Endothelial cell (in vitro differentiated cells): ENCODE results near the gene MOB2. TPM values are rescaled to one million over a fixed set of nuclear protein-coding genes. Genes with fewer than 3 reads are reported as not detected.

Source experiments
- DNase-seq: peaks from one replicate; pipeline ENCODE4 v3.0.0; 2021; ENCODE audit warnings: low spot score
- H3K27ac Mint-ChIP-seq: one replicate; pipeline ENCODE4 v1.8.0; 2021; ENCODE audit warnings: mixed read lengths, inconsistent platforms; ENCODE audit not compliant: unreplicated experiment
- H3K27me3 Mint-ChIP-seq: one replicate; pipeline ENCODE4 v1.8.0; 2021; ENCODE audit warnings: mild to moderate bottlenecking, moderate library complexity, mixed read lengths, inconsistent platforms; ENCODE audit not compliant: unreplicated experiment
- H3K36me3 Mint-ChIP-seq: one replicate; pipeline ENCODE4 v1.8.0; 2021; ENCODE audit warnings: mild to moderate bottlenecking, low read depth, mixed read lengths, inconsistent platforms; ENCODE audit not compliant: unreplicated experiment
- H3K4me1 Mint-ChIP-seq: one replicate; pipeline ENCODE4 v1.8.0; 2021; ENCODE audit warnings: mild to moderate bottlenecking, mixed read lengths, inconsistent platforms; ENCODE audit not compliant: unreplicated experiment
- H3K4me3 Mint-ChIP-seq: one replicate; pipeline ENCODE4 v1.8.0; 2021; ENCODE audit warnings: mild to moderate bottlenecking, mixed read lengths, inconsistent platforms; ENCODE audit not compliant: unreplicated experiment
- H3K9me3 Mint-ChIP-seq: one replicate; pipeline ENCODE4 v1.8.0; 2021; ENCODE audit warnings: mixed read lengths, inconsistent platforms; ENCODE audit not compliant: unreplicated experiment
- CTCF ChIP-seq: fragments of 200-600 bp; sonication (generic); IDR thresholded peaks from one replicate; pipeline ENCODE4 v1.5.0; 2021; ENCODE audit warnings: antibody characterized with exemption; ENCODE audit not compliant: unreplicated experiment
- total RNA-seq: library from RNA; stranded (reverse); fragmentation: NEBNext Ultra II Directional; extraction: Animal tissue kit (Norgen Biotek cat#: 25700); gene quantifications from one replicate; pipeline ENCODE4 v1.2.1, GENCODE V29; 2021; ENCODE audit not compliant: unreplicated experiment

MOB2 gene
- total RNA-seq, 1 donor from 2014 or later = 37.5 TPM

GRCh38 chr11:1469287-1469910 is 17.2 kb downstream of the MOB2 start:
- Mint-ChIP-seq H3K27me3 (peaks cover 16% of the 10 kb centered on the region), H3K36me3 (peaks cover 6% of the 10 kb centered on the region), H3K4me1 (peaks cover 3% of the 10 kb centered on the region), H3K9me3 (no peaks in the 10 kb centered on the region), H3K27ac (no peak overlapping the region), H3K4me3 (no peak overlapping the region)
- no peak for TF ChIP-seq CTCF
- no peak for DNase-seq

DNA sequence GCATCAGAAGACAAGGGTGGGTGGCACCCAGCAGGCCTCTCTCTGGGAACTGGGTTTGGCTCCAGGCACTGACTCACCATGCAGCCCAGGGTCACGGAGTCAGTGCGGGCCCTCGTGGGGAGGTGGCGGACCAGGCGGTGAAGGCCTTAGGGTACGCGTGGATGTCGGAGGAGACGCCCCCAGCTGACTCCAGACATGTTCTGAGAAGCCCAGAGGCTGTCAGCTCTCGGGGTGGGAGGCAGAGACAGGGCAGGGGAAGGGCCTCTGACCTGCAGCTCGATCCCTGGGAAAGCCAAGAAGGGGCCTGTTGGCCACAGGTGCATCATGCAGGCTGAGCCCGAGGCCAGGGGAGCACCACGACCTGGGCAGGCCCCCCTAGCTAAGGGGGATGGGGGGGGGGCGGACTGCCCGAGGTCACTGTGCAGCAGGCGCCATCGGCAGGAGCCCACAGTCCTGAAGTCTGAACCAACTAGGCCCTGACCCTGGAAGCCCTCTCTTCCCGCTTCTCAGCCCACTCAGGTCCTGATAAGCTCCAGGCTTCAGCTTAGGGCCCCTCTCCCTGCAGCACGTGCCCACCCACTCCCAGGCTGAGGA is 18.0 kb downstream of the MOB2 start:
- Mint-ChIP-seq H3K27ac (no peak overlapping the region), H3K4me3 (no peak overlapping the region), H3K9me3 (no peaks in the 10 kb centered on the region), H3K4me1 (peaks cover 3% of the 10 kb centered on the region), H3K27me3 (peaks cover 16% of the 10 kb centered on the region), H3K36me3 (peaks cover 6% of the 10 kb centered on the region)
- no peak for DNase-seq
- no peak for TF ChIP-seq CTCF

GRCh38 chr11:1468002-1468401 is 18.6 kb downstream of the MOB2 start:
- DNase-seq = no peak
- H3K36me3 Mint-ChIP-seq = peaks cover 6% of the 10 kb centered on the region
- peaks cover 3% of the 10 kb centered on the region for H3K4me1 Mint-ChIP-seq
- no peak overlapping the region for H3K27ac Mint-ChIP-seq
- TF ChIP-seq CTCF = no peak
- peaks cover 16% of the 10 kb centered on the region for H3K27me3 Mint-ChIP-seq
- no peaks in the 10 kb centered on the region for H3K9me3 Mint-ChIP-seq
- no peak overlapping the region for H3K4me3 Mint-ChIP-seq

- Mint-ChIP-seq H3K9me3 (no peaks in the 10 kb centered on the region), H3K27ac (no peak overlapping the region), H3K36me3 (peaks cover 6% of the 10 kb centered on the region), H3K27me3 (peaks cover 16% of the 10 kb centered on the region), H3K4me1 (peaks cover 3% of the 10 kb centered on the region), H3K4me3 (peak overlapping the region; percentile 6)
- no peak for TF ChIP-seq CTCF
- no peak for DNase-seq
Measured at GRCh38 chr11:1467270-1467669, 19.3 kb downstream of the MOB2 start.

GRCh38 chr11:1466784-1467183 is 19.8 kb downstream of the MOB2 start:
- H3K4me1 Mint-ChIP-seq = peaks cover 3% of the 10 kb centered on the region
- TF ChIP-seq CTCF = no peak
- H3K4me3 Mint-ChIP-seq = peak overlapping the region; percentile 6
- no peak overlapping the region for H3K27ac Mint-ChIP-seq
- peaks cover 14% of the 10 kb centered on the region for H3K27me3 Mint-ChIP-seq
- no peak for DNase-seq
- no peaks in the 10 kb centered on the region for H3K9me3 Mint-ChIP-seq
- peaks cover 6% of the 10 kb centered on the region for H3K36me3 Mint-ChIP-seq
